Measurements from ENCODE around the gene CARS1.

DNA sequence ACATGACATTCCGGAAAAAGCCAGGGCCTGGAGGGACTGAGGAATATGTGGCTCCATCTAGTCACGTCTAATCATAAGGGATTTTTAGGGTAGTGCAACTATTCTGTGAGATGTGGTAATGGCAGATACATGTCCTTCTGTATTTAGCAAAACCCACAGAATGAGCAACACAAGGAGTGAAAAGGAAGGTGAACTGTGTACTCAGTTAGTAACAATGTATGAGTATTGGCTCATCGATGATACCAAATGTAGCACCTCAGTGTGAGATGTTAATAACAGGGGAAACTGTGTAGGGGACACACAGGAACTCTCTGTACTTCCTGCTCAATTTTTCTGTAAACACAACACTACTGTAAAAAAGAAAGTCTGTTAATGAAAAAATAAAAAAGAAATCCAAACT lies 42.0 kb upstream of the CARS1 start:
- TF ChIP-seq, protein P1, sequence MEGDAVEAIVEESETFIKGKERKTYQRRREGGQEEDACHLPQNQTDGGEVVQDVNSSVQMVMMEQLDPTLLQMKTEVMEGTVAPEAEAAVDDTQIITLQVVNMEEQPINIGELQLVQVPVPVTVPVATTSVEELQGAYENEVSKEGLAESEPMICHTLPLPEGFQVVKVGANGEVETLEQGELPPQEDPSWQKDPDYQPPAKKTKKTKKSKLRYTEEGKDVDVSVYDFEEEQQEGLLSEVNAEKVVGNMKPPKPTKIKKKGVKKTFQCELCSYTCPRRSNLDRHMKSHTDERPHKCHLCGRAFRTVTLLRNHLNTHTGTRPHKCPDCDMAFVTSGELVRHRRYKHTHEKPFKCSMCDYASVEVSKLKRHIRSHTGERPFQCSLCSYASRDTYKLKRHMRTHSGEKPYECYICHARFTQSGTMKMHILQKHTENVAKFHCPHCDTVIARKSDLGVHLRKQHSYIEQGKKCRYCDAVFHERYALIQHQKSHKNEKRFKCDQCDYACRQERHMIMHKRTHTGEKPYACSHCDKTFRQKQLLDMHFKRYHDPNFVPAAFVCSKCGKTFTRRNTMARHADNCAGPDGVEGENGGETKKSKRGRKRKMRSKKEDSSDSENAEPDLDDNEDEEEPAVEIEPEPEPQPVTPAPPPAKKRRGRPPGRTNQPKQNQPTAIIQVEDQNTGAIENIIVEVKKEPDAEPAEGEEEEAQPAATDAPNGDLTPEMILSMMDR (IDR thresholded peaks at IDR 0.05; ENCODE audit: low read length), result no peak
- no peak for TF ChIP-seq EZH2 (optimal IDR thresholded peaks at IDR 0.05; ENCODE audit: low read depth, low read length)
- TF ChIP-seq EZH2phosphoT487 (IDR thresholded peaks at IDR 0.05; ENCODE audit: low read length), result no peak
